ENCODE measurements around the gene GMPS. TPM values are rescaled to one million over a fixed set of nuclear protein-coding genes. Genes with fewer than 3 reads are reported as not detected.
A peak's percentile ranks its signal among the peaks of the same experiment; 100 is the strongest.

The GMPS gene
- total and polyA plus RNA-seq, 2 of the 13 experiments (the other 11 are each of a cell fraction or from before 2014, with no cell fraction given) = 29.6 to 85.5 TPM

GRCh38 chr3:155870133-155870944 is at the start of gene GMPS (continued):
- TF ChIP-seq ZNF816 (CRISPR knock-in tag; IDR thresholded peaks at IDR 0.05; ENCODE audit: borderline replicate concordance) (peak; percentile 75; the same call in 1 of the 2 replicates), GABPA (IDR thresholded peaks at IDR 0.05; ENCODE audit: low read depth, low read length) (no peak; the same call in 1 of the 2 replicates), GABPA (CRISPR knock-in tag; IDR thresholded peaks at IDR 0.05; ENCODE audit: low read depth) (no peak; the same call in 1 of the 2 replicates), RERE (CRISPR knock-in tag; IDR thresholded peaks at IDR 0.05; ENCODE audit: low read depth) (no peak), ZNF709 (CRISPR knock-in tag; IDR thresholded peaks at IDR 0.05) (peak; percentile 66; the same call in 1 of the 2 replicates), ZNF18 (CRISPR knock-in tag; IDR thresholded peaks at IDR 0.05; ENCODE audit: insufficient replicate concordance) (no peak), LBX2 (CRISPR knock-in tag; IDR thresholded peaks at IDR 0.05; ENCODE audit: borderline replicate concordance) (no peak), SOX13 (IDR thresholded peaks at IDR 0.05) (no peak), SOX13 (CRISPR knock-in tag; conservative IDR thresholded peaks at IDR 0.05 in 1 of 2, IDR thresholded peaks at IDR 0.05 in 1 of 2) (no peak; a peak in 1 of 4 replicates), SALL1 (CRISPR knock-in tag; IDR thresholded peaks at IDR 0.05) (peak; percentile 70), ZSCAN5A (CRISPR knock-in tag; IDR thresholded peaks at IDR 0.05; ENCODE audit: borderline replicate concordance) (no peak), SIX1 (CRISPR knock-in tag; IDR thresholded peaks at IDR 0.05; ENCODE audit: borderline replicate concordance) (no peak), ZNF44 (CRISPR knock-in tag; IDR thresholded peaks at IDR 0.05) (no peak), ZNF557 (CRISPR knock-in tag; IDR thresholded peaks at IDR 0.05) (no peak), TEF (CRISPR knock-in tag; IDR thresholded peaks at IDR 0.05) (no peak), RNF2 (conservative IDR thresholded peaks at IDR 0.05; ENCODE audit: low read depth) (no peak), KMT2A (CRISPR knock-in tag; IDR thresholded peaks at IDR 0.05) (peak; percentile 88), SKI (IDR thresholded peaks at IDR 0.05; ENCODE audit: partially characterized antibody) (no peak), NFIC (IDR thresholded peaks at IDR 0.05; ENCODE audit: low read length) (no peak), IRF2 (CRISPR knock-in tag; IDR thresholded peaks at IDR 0.05) (no peak), ATM (IDR thresholded peaks at IDR 0.05; ENCODE audit: borderline replicate concordance) (no peak)
